Fibroblast of peridontal ligament (primary cell): ENCODE measurements around the gene ZNF684.
"Not testable (repeated sequence)": the region's sequence is repeated elsewhere in the genome, so short reads cannot be mapped to it uniquely, and the experiment has no call there.

Experiments
- DNase-seq: peaks from one replicate; pipeline ENCODE4 v3.0.0-alpha.2; 2010; ENCODE audit errors: extremely low read depth

The ZNF684 gene

DNA sequence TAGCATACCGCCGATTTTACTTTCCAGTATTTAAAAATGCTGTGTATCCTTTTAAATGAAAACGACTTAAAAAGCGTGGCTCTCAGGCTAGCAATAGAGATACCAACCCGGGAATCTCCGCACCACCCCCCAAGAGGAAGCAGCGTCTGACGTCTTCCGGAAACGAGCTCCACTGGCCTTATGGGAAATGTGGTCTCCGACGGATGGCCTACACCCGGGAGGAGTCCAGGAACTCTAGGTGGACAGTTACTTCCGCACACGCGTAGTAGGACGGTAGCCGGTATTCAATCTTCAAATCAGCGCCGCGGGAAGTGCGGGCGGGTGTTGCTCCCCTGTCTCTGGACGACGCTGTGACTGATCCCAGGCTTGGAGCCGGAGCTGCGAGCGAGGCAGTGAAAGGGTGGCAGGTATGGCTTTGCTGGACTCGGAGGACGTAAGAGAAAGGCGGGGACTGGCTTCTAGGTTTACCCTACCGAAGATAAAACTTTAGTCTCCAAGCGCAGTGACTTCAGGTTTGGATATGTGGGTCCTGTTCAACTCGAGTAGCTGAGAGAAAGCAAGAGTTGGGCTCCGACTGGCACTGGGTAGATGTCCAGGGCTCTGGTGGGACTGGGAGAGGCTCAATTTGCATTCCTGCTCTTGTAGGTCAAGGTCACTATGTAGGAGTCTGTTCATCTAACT, at the start of gene ZNF684:
TSS of gene ZNF684 (plus strand) at position 257 of the 681 bp plus-strand sequence. CDS start 1,530 bp downstream, outside the sequence.
- peak; percentile 91 for DNase-seq

DNA sequence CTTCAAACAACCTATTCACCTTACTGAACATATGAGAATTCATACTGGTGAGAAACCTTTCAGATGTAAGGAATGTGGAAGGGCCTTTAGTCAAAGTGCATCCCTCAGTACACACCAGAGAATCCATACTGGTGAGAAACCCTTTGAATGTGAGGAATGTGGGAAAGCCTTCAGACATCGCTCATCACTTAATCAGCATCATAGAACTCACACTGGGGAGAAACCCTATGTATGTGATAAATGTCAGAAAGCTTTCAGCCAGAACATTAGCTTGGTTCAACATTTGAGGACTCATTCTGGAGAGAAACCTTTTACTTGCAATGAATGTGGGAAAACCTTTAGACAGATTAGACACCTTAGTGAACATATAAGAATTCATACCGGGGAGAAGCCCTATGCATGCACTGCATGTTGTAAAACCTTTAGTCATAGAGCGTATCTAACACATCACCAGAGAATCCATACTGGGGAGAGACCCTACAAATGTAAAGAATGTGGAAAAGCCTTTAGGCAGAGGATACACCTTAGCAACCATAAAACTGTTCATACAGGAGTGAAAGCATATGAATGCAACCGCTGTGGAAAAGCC, 36.0 kb upstream of the ZNF684 start:
- no peak for DNase-seq

DNA sequence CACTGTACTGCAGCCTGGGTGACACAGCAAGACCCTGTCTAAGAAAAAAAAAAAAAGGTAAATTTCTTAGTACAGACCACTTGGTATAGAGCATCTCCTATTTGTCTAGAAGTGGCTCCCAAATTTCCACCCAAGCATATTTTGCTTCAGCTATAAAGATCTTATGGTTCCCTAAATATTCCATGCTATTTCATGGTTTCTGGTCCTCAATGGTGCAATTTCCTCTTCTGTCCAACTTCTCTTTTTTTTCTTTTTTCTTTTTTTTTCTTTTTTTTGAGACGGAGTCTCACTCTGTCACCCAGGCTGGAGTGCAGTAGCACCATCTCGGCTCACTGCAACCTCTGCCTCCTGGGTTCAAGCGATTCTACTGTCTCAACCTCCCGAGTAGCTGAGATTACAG, 28.8 kb upstream of the ZNF684 start:
- not testable (repeated sequence) for DNase-seq

DNA sequence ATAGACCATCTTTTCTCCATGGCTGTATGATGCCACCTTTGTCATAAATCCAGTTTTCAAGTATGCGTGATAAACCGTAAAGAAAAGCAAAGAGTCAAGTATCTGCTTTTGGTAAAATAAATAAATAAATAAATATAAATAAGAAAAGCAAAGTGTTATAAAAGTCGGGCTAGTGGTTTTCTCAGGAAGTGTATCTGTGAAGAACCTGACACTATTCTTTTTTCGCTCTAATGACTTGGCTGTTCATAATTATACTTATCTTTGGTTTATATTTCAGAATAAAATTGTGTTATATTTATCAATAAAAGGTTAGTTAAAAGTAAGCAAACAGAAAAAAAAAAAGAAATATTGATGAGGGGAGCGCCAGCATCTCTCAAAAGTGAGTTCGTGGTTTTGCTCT, 23.5 kb upstream of the ZNF684 start:
- no peak for DNase-seq

DNA sequence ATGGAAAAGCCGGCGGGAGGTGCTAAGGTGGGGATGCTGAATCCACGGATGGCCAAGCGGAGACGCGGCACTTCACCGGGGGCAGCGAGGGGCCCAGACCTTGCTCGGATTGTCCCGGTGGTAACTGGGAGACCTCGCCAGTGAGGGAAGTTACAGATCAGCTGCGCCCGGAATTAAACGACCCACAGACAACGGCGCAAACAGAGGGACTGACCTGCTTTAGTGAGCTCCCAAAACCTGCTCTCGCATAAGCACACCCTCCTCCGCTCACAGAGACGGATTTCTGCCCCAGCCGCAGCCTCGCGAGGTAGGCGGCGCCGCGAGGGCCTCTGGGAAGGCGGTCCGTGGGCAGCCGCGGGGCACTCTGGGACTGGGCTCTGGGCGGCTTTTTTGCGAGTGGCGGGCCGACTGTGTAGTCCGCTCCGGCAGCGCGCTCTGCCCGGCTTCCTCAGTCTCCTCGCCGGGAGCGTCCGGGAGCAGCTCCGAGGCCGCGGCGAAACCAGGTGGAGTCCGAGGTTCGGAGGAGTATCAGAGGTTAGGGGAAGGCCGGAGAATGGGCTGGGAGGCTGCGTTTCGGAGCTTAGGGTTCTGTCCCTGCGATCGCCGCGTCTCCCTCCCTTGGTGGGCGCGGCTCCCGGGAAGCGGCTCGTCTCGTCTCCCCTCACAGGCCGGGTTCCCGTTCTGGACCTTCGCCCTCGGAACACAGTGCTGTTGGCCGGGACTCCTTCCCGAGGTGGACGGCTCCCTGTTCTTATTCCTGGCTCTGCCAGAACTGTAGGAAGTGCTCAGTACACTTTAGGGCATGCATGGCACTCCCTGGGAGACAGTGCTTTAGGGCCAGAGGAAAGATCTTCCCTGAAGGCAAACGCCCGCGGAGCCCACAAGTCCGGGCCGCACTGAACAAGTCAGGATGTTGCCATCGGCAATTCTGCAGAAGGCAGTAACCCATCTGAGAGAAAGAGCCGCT, 22.8 kb upstream of the ZNF684 start, which contains the start of gene EXO5:
TSS of gene EXO5 (plus strand) at position 393 of the 967 bp plus-strand sequence. CDS start 5,778 bp downstream, outside the sequence.
- DNase-seq: peak; percentile 66

DNA sequence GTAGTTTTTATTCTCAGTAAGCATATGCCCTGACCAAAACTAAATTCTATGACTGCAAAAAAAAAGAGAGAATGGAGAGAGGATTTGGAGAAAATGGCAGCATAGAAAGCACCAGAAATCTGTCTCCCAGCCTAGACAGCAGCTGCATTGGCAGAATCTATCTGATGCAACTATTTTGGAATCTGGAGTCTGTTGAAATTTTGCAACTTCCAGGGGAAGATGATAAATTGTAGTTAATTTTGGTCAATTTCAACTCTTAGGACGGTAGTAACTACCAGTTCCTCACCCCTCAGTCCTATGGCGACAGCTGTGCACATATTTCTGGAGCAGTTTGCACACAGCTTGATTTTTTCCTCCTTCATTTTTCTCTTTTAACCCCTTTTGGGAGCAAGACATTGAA, 11.9 kb upstream of the ZNF684 start:
- DNase-seq: no peak

DNA sequence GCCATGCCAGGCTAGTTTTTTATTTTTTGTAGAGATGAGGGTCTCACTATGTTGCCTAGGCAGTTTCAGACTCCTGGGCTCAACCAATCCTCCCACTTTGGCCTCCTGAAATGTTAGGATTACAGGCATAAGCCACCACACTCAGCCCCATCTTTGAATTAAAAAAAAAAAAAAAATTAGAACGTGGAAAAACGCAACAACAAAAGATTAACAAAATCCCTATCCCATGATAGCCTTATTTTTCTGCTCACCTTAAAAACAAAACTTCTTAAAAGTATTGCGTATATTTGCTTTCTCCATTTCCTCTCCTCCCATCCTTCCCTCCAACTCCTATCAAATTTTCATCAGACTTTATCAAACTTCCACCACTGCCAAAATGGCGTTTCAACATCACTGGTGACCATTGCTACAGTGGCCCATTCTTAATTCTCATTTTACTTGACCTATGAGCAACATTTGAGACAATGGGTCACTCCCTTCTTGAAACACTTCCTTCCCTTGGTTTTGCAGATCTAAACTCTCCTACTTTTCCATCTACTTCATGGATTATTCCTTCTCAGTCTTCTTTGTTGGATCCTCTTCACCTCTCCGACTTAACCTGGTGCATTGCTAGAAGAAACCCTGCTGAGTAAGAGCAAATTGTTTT, 579 bp upstream of the ZNF684 start:
- peak; percentile 44 for DNase-seq

DNA sequence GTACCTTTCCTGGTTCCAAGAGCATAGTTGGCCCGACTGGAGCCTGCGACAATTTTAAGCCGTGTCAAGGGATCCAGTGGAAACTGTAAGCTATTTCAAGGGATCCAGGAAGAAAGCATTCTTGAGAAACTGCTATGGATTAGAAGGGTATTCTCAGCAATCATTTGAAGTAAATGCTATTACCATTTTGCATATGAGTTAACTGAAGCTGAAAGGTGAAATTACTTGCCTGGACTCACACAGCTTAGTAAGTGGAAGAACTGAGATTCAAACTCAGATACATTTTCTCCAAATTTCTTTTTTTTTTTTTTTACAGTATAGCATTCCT, 589 bp downstream of the ZNF684 start:
- DNase-seq: no peak

DNA sequence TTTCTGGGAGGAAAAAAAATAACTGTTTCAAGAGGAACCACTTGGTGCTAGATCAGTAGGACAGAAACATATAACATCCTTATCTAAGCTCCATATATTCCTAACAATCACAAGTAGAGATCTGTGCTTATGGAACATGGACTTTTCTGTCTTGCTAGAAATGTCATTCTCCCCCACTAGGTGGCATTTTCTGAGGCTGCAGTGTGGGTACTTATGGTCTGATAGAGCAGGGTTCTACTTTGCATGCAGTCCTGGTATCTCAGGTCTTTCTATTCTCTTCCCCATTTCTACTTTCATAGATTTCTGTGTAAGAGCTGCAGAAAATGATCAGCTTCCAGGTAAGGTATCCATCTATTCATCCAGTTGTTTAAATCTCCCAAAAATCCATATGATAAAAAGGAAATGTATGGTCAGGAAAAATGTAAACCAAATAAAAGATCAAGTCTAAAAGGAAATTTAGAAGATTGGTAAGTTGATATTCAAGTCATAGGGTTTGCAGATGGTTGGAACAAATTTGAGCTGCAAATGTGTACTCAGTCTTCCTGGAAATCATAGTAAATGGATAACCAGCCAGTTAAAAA, 1.5 kb downstream of the ZNF684 start:
- DNase-seq: peak; percentile 62

DNA sequence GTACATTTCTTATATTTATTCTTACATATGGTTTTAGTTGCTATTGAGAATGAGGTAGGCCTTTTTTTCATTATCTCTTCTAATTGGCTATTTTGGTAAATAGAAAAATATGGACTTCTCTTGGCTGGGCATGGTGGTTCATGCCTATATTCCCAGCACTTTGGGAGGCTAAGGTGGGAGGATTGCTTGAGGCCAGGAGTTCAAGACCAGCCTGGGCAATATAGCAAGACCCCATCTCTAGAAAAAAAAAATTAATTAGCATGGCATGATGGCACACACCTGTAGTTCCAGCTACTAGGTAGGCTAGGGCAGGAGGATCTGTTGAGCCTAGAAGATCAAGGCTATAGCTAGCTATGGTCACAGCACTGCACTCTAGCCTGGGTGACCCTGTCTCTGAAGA, 3.2 kb downstream of the ZNF684 start:
- no peak for DNase-seq

DNA sequence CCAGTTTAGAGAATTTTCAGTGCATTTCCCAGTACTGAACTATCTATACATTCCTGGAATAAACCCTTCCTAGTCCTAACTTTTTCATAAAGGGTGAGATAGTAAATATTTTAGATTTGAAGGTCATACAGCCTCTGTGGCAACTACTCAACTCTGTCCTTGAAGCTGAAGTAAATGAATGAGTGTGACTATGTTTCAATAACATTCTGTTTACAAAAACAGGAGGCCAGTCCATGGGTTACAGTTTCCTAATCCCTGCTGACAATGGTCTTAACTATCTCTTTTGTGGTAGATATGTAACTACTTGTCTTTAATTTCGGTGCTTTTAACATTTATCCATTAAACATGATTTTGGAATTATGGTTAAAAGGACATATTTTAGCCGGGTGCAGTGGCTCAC, 4.3 kb downstream of the ZNF684 start:
- DNase-seq: no peak

DNA sequence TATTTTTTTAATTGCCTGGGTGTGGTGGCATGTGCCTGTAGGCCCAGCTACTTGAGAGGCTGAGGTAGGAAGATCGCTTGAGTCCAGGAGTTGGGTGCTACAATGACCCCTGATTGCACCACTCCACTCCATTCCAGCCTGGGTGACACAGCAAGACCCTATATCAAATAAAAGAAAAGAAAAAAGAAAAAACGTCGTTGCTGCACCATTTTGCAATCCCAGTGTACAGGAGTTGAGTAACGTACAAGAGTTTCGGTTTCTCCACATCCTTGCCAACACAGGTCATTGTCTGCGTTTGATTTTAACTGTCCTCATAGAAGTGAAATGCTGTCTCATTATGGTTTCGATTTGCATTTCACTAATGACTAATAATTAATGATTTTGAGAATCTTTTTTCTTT, 7.9 kb downstream of the ZNF684 start:
- DNase-seq: no peak

DNA sequence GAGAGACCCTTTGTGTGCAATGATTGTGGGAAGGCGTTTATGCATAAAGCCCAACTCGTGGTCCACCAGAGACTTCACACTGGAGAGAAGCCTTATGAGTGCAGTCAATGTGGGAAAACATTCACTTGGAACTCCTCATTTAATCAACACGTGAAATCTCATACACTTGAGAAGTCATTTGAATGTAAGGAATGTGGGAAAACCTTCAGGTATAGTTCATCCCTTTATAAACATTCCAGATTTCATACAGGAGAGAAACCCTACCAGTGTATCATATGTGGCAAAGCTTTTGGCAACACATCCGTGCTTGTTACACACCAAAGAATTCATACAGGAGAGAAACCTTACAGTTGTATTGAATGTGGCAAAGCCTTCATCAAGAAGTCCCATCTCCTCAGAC, 15.5 kb downstream of the ZNF684 start:
- no peak for DNase-seq

DNA sequence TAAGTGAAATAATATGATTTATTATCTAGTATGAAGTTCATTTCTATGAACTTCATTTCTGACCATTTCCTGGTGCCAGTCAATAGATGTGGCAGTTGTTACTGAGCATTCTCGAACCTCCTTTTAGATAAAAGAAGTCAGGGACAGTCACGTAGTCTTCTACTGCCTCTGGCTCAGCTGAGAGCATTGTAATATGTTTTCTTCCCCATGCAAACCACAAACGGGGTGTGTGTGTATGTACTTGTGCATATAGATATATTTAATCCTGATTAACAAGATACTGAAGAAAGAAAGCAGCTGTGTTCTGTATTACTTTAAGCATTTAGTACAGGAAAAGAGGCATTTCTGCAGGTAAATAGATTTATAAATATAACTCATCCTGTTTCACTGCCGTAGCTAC, 21.6 kb downstream of the ZNF684 start:
- DNase-seq: no peak

DNA sequence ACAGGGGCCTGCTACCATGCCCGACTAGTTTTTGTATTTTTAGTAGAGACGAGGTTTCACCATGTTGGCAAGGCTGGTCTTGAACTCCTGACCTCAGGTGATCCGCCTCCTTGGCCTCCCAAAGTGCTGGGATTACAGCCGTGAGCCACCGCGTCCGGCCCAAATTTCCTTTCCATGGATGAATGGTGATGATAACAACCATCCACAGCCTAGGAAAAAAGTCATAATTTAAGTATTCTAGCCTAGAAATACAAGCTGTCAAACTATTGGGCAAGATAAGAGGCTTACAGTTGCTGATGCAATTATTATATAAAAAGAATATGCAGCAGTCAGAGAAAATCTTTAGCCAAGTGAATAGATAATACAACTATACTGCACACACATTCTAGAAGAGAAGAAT, 23.4 kb downstream of the ZNF684 start:
- not testable (repeated sequence) for DNase-seq

DNA sequence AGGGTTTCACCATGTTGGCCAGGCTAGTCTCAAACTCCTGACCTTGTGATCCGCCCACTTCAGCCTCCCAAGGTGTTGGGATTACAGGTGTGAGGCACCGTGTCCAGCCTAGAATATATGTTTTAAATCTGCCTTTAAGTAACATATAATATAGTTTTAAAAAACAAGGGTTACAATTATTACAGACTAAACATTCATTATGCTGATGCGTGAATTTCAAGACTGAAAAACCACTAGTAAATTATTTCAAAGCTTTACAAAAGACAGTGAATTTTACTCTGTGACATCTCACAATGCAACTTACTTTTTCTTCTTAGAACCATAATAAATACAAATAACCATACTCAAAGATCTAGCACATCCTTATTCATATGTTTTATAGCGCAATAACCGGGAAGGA, 24.7 kb downstream of the ZNF684 start:
- no peak for DNase-seq

DNA sequence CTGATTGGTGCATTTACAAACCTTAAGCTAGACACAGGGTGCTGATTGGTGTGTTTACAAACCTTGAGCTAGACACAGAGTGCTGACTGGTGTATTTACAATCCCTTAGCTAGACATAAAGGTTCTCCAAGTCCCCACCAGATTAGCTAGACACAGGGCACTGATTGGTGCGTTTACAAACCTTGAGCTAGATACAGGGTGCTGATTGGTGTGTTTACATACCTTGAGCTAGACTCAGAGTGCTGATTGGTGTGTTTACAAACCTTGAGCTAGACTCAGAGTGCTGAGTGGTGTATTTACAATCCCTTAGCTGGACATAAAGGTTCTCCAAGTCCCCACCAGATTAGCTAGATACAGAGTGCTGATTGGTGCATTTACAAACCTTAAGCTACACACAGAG, 26.8 kb downstream of the ZNF684 start:
- DNase-seq: not testable (repeated sequence)

DNA sequence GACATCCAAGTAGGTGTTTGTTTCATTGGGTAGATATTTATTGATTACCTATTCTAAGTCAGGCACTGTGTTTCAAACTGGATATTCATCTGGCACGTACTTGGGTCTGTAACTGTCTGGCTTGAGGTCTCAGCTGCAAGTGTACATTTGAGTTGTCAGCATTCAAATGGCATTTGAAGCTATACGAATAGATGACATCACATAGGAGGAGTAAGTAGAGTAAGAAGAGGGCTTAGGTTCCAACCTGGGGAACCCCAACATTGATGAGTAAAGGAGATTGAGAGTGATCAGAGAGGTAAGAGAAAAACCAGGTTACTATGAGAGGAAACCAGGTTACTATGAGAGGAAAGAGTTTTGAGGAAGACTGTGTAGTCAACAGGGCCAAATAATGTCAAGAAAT, 30.7 kb downstream of the ZNF684 start:
- no peak for DNase-seq

DNA sequence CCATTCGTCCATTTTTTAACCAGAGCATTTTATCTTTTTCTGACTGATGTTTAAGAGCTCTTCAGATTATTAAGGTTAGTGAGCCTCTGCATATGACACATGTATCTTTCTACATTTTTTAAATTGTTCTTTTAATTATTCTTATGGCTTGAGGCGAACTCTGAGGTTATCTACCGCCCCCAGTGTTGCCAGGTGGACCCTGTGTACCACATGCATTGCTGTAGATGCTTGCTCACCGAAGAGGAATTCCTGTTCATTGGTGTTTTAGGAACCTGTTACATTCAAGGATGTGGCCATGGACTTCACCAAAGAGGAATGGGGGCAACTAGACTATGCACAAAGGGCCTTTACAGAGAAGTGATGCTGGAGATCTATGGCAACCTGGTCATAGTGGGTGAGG, 31.8 kb downstream of the ZNF684 start:
- no peak for DNase-seq

DNA sequence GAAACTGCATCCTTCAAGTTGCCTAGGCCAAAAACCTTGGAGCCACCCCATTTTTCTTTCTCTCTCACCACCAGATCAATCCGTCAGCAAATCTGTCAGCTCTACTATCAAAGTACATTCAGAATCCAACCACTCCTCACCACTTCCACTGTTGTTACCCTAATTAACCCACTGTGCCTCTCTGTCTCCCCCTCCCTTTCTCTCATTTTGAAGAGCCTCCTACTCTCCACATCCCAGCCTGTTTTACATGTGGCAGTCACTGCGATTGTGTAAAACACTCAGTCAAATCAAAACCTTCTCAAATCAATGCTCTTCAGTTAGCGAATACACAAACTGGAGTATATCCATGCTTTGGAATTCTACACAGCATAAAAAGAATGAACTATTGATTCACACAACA, 33.1 kb downstream of the ZNF684 start:
- DNase-seq: no peak

DNA sequence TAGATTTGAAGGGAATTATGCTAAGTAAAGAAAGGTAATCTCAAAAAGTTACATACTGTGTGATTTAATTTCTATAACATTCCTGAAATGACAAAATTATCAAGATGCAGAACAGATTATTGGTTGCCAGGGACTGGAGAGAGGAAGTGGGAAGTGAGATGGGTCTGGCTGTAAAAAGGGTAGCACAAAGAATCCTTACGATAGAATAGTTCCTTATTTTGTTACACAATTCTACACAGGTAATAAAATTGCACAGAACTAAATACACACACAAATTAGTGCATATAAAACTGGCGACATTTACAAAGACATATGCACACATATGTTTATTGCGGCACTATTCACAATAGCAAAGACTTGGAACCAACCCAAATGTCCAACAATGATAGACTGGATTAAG, 33.5 kb downstream of the ZNF684 start:
- DNase-seq: no peak

DNA sequence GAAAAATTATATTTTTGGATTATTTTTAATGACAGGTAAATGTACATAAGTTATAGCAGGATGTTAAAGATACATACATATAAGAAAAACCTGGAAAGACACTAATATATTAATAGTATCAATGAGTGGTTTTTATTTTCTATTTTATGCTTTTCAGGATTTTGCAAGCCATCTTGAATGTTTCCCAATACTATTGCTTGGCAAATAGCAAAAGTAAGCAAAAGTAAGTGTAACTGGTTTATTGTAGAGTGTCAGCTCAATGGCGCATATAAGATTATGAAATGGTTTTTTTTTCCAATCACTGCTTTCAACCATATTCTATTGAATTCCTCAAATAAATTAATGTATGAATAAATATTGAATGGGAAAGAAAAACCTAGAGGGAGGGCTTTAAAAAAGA, 36.4 kb downstream of the ZNF684 start:
- DNase-seq: no peak
